SK-N-DZ (cell line): ENCODE measurements around the gene CAMTA1.

Experiments
- DNase-seq: peaks from one replicate; pipeline ENCODE4 v3.0.0-alpha.2; 2015; ENCODE audit warnings: low spot score

CAMTA1 gene

GRCh38 chr1:7430047-7430608 lies 644.9 kb downstream of the CAMTA1 start:
- DNase-seq, result no peak

- no peak for DNase-seq
These were observed 645.4 kb downstream of the CAMTA1 start for GRCh38 chr1:7430691-7431090.

- DNase-seq, result peak; percentile 28
These were observed 647.0 kb downstream of the CAMTA1 start for GRCh38 chr1:7432102-7432899.

GRCh38 chr1:7432900-7433380 lies 647.7 kb downstream of the CAMTA1 start:
- no peak for DNase-seq

- no peak for DNase-seq
These were observed 649.3 kb downstream of the CAMTA1 start for GRCh38 chr1:7434566-7434965.

GRCh38 chr1:7435276-7436055 lies 650.2 kb downstream of the CAMTA1 start:
- DNase-seq, result no peak

GRCh38 chr1:7436056-7437005 lies 651.1 kb downstream of the CAMTA1 start:
- no peak for DNase-seq

GRCh38 chr1:7437036-7437435 lies 651.8 kb downstream of the CAMTA1 start:
- no peak for DNase-seq

GRCh38 chr1:7437608-7438395 lies 652.5 kb downstream of the CAMTA1 start:
- no peak for DNase-seq

- no peak for DNase-seq
These were observed 653.1 kb downstream of the CAMTA1 start for GRCh38 chr1:7438396-7438785.

- no peak for DNase-seq
These were observed 653.8 kb downstream of the CAMTA1 start for GRCh38 chr1:7438921-7439655.

GRCh38 chr1:7440154-7440553 lies 654.9 kb downstream of the CAMTA1 start:
- DNase-seq, result no peak

GRCh38 chr1:7441143-7441841 lies 656.0 kb downstream of the CAMTA1 start:
- DNase-seq, result no peak

- DNase-seq, result no peak
These were observed 656.8 kb downstream of the CAMTA1 start for GRCh38 chr1:7442036-7442435.

GRCh38 chr1:7442918-7443317 lies 657.7 kb downstream of the CAMTA1 start:
- no peak for DNase-seq

GRCh38 chr1:7444363-7444762 lies 659.1 kb downstream of the CAMTA1 start:
- DNase-seq, result no peak

GRCh38 chr1:7447093-7447492 lies 661.8 kb downstream of the CAMTA1 start:
- DNase-seq, result no peak

- no peak for DNase-seq
These were observed 662.5 kb downstream of the CAMTA1 start for GRCh38 chr1:7447736-7448135.

- DNase-seq, result no peak
These were observed 663.7 kb downstream of the CAMTA1 start for GRCh38 chr1:7448986-7449385.
